C4-2B (cell line): ENCODE results near the gene ALS2CL.

Experiments used
- ZFX ChIP-seq: fragments of 450-650 bp; IDR thresholded peaks from 2 replicates; pipeline ENCODE4 v1.6.1; 2017
- TF ChIP-seq, protein P1 (sequence below): fragments of 450-650 bp; conservative IDR thresholded peaks from 2 replicates; pipeline ENCODE4 v1.5.1; 2017; ENCODE audit warnings: mild to moderate bottlenecking

DNA sequence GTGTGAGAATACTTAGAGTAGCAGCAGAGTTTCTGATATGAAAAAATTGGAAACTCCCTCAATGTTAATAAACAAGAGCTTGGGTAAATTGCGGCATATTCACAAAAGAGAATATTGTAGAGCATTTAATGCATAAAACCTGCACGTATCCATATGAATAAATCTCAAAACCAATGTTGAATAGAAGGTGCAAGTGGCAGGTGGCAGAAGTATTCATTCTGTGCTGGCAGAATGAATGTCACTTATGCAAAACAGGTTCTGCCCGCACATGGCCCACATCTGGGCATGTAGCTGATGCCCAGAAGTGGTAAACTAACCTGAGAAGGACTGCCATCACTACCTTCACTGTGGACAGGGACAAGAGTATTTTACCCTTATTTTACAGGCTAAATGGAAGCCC, 38.3 kb upstream of the ALS2CL start:
- TF ChIP-seq, protein P1, sequence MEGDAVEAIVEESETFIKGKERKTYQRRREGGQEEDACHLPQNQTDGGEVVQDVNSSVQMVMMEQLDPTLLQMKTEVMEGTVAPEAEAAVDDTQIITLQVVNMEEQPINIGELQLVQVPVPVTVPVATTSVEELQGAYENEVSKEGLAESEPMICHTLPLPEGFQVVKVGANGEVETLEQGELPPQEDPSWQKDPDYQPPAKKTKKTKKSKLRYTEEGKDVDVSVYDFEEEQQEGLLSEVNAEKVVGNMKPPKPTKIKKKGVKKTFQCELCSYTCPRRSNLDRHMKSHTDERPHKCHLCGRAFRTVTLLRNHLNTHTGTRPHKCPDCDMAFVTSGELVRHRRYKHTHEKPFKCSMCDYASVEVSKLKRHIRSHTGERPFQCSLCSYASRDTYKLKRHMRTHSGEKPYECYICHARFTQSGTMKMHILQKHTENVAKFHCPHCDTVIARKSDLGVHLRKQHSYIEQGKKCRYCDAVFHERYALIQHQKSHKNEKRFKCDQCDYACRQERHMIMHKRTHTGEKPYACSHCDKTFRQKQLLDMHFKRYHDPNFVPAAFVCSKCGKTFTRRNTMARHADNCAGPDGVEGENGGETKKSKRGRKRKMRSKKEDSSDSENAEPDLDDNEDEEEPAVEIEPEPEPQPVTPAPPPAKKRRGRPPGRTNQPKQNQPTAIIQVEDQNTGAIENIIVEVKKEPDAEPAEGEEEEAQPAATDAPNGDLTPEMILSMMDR: no peak
- TF ChIP-seq ZFX: no peak
